ENCODE measurements around the gene ATF7IP2.
"Not testable (repeated sequence)": the region's sequence is repeated elsewhere in the genome, so short reads cannot be mapped to it uniquely, and the experiment has no call there.

ATF7IP2 gene

GRCh38 chr16:10383626-10384025 is 2.2 kb upstream of the ATF7IP2 start:
- no peak for DNase-seq

GRCh38 chr16:10386517-10387100 is 748 bp downstream of the ATF7IP2 start:
- peak in 2 of 4 experiments; percentile 5 to 21 for DNase-seq

- no peak for DNase-seq
These were observed 1.3 kb downstream of the ATF7IP2 start for GRCh38 chr16:10387188-10387617.

GRCh38 chr16:10388988-10389387 is 3.1 kb downstream of the ATF7IP2 start:
- no peak for DNase-seq

GRCh38 chr16:10390330-10390729 is 4.5 kb downstream of the ATF7IP2 start:
- no peak for DNase-seq

- no peak for DNase-seq
These were observed 5.0 kb downstream of the ATF7IP2 start for GRCh38 chr16:10390867-10391266.

- DNase-seq: no peak
These were observed 5.5 kb downstream of the ATF7IP2 start for GRCh38 chr16:10391339-10391738.

GRCh38 chr16:10402975-10403374 is 17.1 kb downstream of the ATF7IP2 start:
- DNase-seq: no peak

GRCh38 chr16:10405386-10405939 is 19.6 kb downstream of the ATF7IP2 start:
- DNase-seq: no peak

- DNase-seq: peak in 3 of 4 experiments; percentile 6 to 24 (median 20)
These were observed 23.0 kb downstream of the ATF7IP2 start for GRCh38 chr16:10408824-10409381.

- DNase-seq: not testable (repeated sequence)
These were observed 23.9 kb downstream of the ATF7IP2 start for GRCh38 chr16:10409713-10410112.

GRCh38 chr16:10410469-10410868 is 24.6 kb downstream of the ATF7IP2 start:
- DNase-seq: no peak

GRCh38 chr16:10412935-10413601 is 27.2 kb downstream of the ATF7IP2 start:
- no peak for DNase-seq

GRCh38 chr16:10418204-10418603 is 32.3 kb downstream of the ATF7IP2 start:
- DNase-seq: not testable (repeated sequence)

- no peak for DNase-seq
These were observed 33.8 kb downstream of the ATF7IP2 start for GRCh38 chr16:10419701-10420100.

- DNase-seq: no peak
These were observed 35.7 kb downstream of the ATF7IP2 start for GRCh38 chr16:10421596-10421995.

GRCh38 chr16:10428433-10429168 is 42.7 kb downstream of the ATF7IP2 start:
- DNase-seq: no peak

GRCh38 chr16:10429299-10429969 is 43.6 kb downstream of the ATF7IP2 start:
- not testable (repeated sequence) for DNase-seq

GRCh38 chr16:10441726-10442125 is 55.9 kb downstream of the ATF7IP2 start:
- no peak for DNase-seq

- no peak for DNase-seq
These were observed 61.4 kb downstream of the ATF7IP2 start for GRCh38 chr16:10447289-10447688.

GRCh38 chr16:10452208-10453158 is 66.6 kb downstream of the ATF7IP2 start:
- not testable (repeated sequence) for DNase-seq
